Fibroblast of skin of left quadriceps (primary cell): ENCODE results near the gene TTC34.
"Not testable (repeated sequence)": the region's sequence is repeated elsewhere in the genome, so short reads cannot be mapped to it uniquely, and the experiment has no call there.

Experiments
- DNase-seq, 2 experiments: peaks; one replicate each; pipeline ENCODE4 v3.0.0-alpha.2; 2013; ENCODE audit warnings: low read depth in 2 of 2

Gene TTC34

GRCh38 chr1:2796890-2797740, 4.4 kb downstream of the TTC34 start:
- no peak for DNase-seq

- DNase-seq, result no peak
Observed at GRCh38 chr1:2795926-2796325, 5.6 kb downstream of the TTC34 start.

GRCh38 chr1:2791027-2791760, 10.3 kb downstream of the TTC34 start:
- DNase-seq, result no peak

GRCh38 chr1:2789986-2790581, 11.4 kb downstream of the TTC34 start:
- DNase-seq, result no peak

- DNase-seq, result no peak
Observed at GRCh38 chr1:2789164-2789985, 12.1 kb downstream of the TTC34 start.

- DNase-seq, result no peak
Observed at GRCh38 chr1:2788506-2789163, 12.9 kb downstream of the TTC34 start.

GRCh38 chr1:2787163-2787911, 14.2 kb downstream of the TTC34 start:
- DNase-seq, result no peak

GRCh38 chr1:2786329-2787162, 14.9 kb downstream of the TTC34 start:
- no peak for DNase-seq

- DNase-seq, result no peak
Observed at GRCh38 chr1:2785631-2786328, 15.7 kb downstream of the TTC34 start.

GRCh38 chr1:2784854-2785630, 16.5 kb downstream of the TTC34 start:
- no peak for DNase-seq

GRCh38 chr1:2783435-2784397, 17.8 kb downstream of the TTC34 start:
- DNase-seq, result no peak

GRCh38 chr1:2783069-2783434, 18.4 kb downstream of the TTC34 start:
- no peak for DNase-seq

GRCh38 chr1:2781627-2782026, 19.9 kb downstream of the TTC34 start:
- no peak for DNase-seq

GRCh38 chr1:2778220-2778592, 23.3 kb downstream of the TTC34 start:
- DNase-seq, result no peak

GRCh38 chr1:2777424-2778219, 23.9 kb downstream of the TTC34 start:
- DNase-seq, result no peak

- not testable (repeated sequence) for DNase-seq
Observed at GRCh38 chr1:2775333-2775732, 26.2 kb downstream of the TTC34 start.
